K562 (cell line): ENCODE results near the gene MDP1. TPM values are rescaled to one million over a fixed set of nuclear protein-coding genes. Genes with fewer than 3 reads are reported as not detected.

ENCODE experiments used
- ATAC-seq: fragments of 200-7000 bp; cut with Tn5 transposase; 3 replicates; pipeline ENCODE4 v1.9.1; 2020; ENCODE audit warnings: moderate library complexity
- BruUV-seq: library from RNA; stranded (reverse); fragments of 400-500 nt; replicated peaks from 2 replicates; lab custom pipeline; 2021; lab: Mats Ljungman, UMichigan
- CTCF ChIA-PET: fragments of 300-600 bp; formaldehyde crosslinking; extraction: SDS; loops from one replicate; lab custom pipeline; 2021; ENCODE audit warnings: low intra/inter-chr PET ratio; lab: Yijun Ruan, JAX
- POLR2A ChIA-PET: fragments of 300-600, 350-650 bp; sonication (Branson Sonifier 250); formaldehyde crosslinking; extraction: SDS; loops from one replicate; lab custom pipeline; 2021; ENCODE audit warnings: antibody characterized with exemption, inconsistent platforms; lab: Yijun Ruan, JAX
- DNase-seq, 4 experiments: peaks; one replicate each; pipeline versions ENCODE4 v3.0.0 to v3.0.0-alpha.2; 2011 to 2018; ENCODE audit warnings: low spot score in 3 of 4, mixed read lengths in 3 of 4; ENCODE audit errors: extremely low read depth in 1 of 4
- FAIRE-seq: peaks from 2 replicates; lab custom pipeline; 2011; peaks lifted over from hg19 to GRCh38; lab: Jason Lieb, UNC
- H2AFZ ChIP-seq: 2 replicates; pipeline ENCODE4 v1.6.0; 2011; ENCODE audit warnings: low read depth, low read length, control low read depth, inconsistent platforms
- H3K27ac ChIP-seq: fragments of 200-600 bp; 3 replicates; pipeline ENCODE4 v1.8.0; 2011; ENCODE audit warnings: low read depth, mild to moderate bottlenecking, control low read depth, inconsistent platforms, low read length, moderate library complexity, mixed read lengths; ENCODE audit errors: extremely low read depth
- H3K27me3 ChIP-seq, 2 experiments: fragments of 300-600 bp in 1 of 2; 2 replicates in 1 of 2; 3 replicates in 1 of 2; pipeline versions ENCODE4 v1.6.0 to v1.8.0; 2011; ENCODE audit warnings: inconsistent platforms in 2 of 2, low read length in 2 of 2, mild to moderate bottlenecking in 1 of 2, mixed read lengths in 1 of 2, moderate library complexity in 1 of 2; ENCODE audit not compliant: control insufficient read depth in 2 of 2, insufficient read depth in 2 of 2
- H3K36me3 ChIP-seq: fragments of 300-600 bp; 3 replicates; pipeline ENCODE4 v1.8.0; 2011; ENCODE audit warnings: mild to moderate bottlenecking, low read length, inconsistent platforms; ENCODE audit not compliant: control insufficient read depth, insufficient read depth
- H3K4me1 ChIP-seq, 2 experiments: fragments of 200-600 bp in 1 of 2; replicated peaks in 1 of 2; 2 replicates in 1 of 2; 3 replicates in 1 of 2; pipeline versions ENCODE4 v1.5.1 to v1.8.0; 2011; ENCODE audit warnings: inconsistent platforms in 2 of 2, low read length in 2 of 2, mild to moderate bottlenecking in 1 of 2, mixed read lengths in 1 of 2, moderate library complexity in 1 of 2; ENCODE audit not compliant: control insufficient read depth in 2 of 2, insufficient read depth in 2 of 2
- H3K4me2 ChIP-seq: 2 replicates; pipeline ENCODE4 v1.6.1; 2011; ENCODE audit warnings: low read length, control low read depth, inconsistent platforms, mixed read lengths; ENCODE audit not compliant: insufficient read depth
- H3K4me3 ChIP-seq: fragments of 200-600 bp; sonication (generic), shearing (Covaris generic); 2 replicates; pipeline ENCODE4 v1.5.1; 2016; ENCODE audit warnings: control low read depth, inconsistent platforms
- H3K79me2 ChIP-seq: fragments of 200-600 bp; 3 replicates; pipeline ENCODE4 v1.8.0; 2011; ENCODE audit warnings: low read length, inconsistent platforms; ENCODE audit not compliant: control insufficient read depth, insufficient read depth
- H3K9ac ChIP-seq, 2 experiments: 2 replicates each; pipeline versions ENCODE4 v1.6.0 to v1.6.1; 2011; ENCODE audit warnings: low read depth in 2 of 2, low read length in 2 of 2, control low read depth in 1 of 2, inconsistent platforms in 1 of 2, mild to moderate bottlenecking in 1 of 2, mixed read lengths in 1 of 2; ENCODE audit not compliant: insufficient read depth in 1 of 2
- H3K9me1 ChIP-seq: one replicate; pipeline ENCODE4 v1.6.0; 2011; ENCODE audit warnings: inconsistent platforms, mild to moderate bottlenecking, low read length, moderate library complexity; ENCODE audit not compliant: control insufficient read depth, insufficient read depth
- H3K9me3 ChIP-seq: replicated peaks from 2 replicates; pipeline ENCODE4 v1.5.1; 2011; ENCODE audit warnings: low read depth, low read length, inconsistent platforms; ENCODE audit not compliant: control insufficient read depth, insufficient read depth
- H4K20me1 ChIP-seq: replicated peaks from 2 replicates; pipeline ENCODE4 v1.6.1; 2011; ENCODE audit warnings: low read length, inconsistent platforms, mixed read lengths; ENCODE audit not compliant: control insufficient read depth, insufficient read depth
- BMI1 ChIP-seq: fragments of 150-350 bp; IDR thresholded peaks from 2 replicates; pipeline ENCODE4 v1.6.1; 2014; ENCODE audit warnings: low read length
- CREBBP ChIP-seq: IDR thresholded peaks from one replicate; pipeline ENCODE4 v1.6.1; 2012; ENCODE audit warnings: low read depth, mild to moderate bottlenecking, control low read depth, inconsistent platforms, low read length
- CSDE1 ChIP-seq, 2 experiments: fragments of 450-650 bp; IDR thresholded peaks; 2 replicates each; pipeline ENCODE4 v1.6.1; 2016; ENCODE audit warnings: mild to moderate bottlenecking in 1 of 2
- E2F4 ChIP-seq: sonication (generic); formaldehyde crosslinking; IDR thresholded peaks from 2 replicates; pipeline ENCODE4 v1.8.0; 2022; ENCODE audit warnings: mild to moderate bottlenecking, low read depth, missing genetic modification reagents
- HMG20A ChIP-seq: fragments of 450-650 bp; formaldehyde crosslinking; conservative IDR thresholded peaks from 2 replicates; pipeline ENCODE4 v1.4.0; 2020; ENCODE audit warnings: mild to moderate bottlenecking, mixed read lengths
- PCBP1 ChIP-seq: fragments of 200-400 bp; formaldehyde crosslinking; IDR thresholded peaks from 2 replicates; pipeline ENCODE4 v1.6.1; 2018; ENCODE audit warnings: mild to moderate bottlenecking, low read depth, low read length; ENCODE audit not compliant: poor library complexity, severe bottlenecking
- RBM14 ChIP-seq: fragments of 200-400 bp; formaldehyde crosslinking; IDR thresholded peaks from 2 replicates; pipeline ENCODE4 v1.6.1; 2018; ENCODE audit warnings: low read depth, mild to moderate bottlenecking, low read length, moderate library complexity, borderline replicate concordance; ENCODE audit not compliant: insufficient read depth
- SMARCC2 ChIP-seq: fragments of 450-650 bp; IDR thresholded peaks from 2 replicates; pipeline ENCODE4 v1.6.1; 2017; ENCODE audit warnings: antibody characterized with exemption, moderate library complexity, mild to moderate bottlenecking, low read depth
- ZNF444 ChIP-seq: fragments of 250-450 bp; sonication (Bioruptor Pico); IDR thresholded peaks from 2 replicates; pipeline ENCODE4 v1.4.0; 2020; ENCODE audit warnings: mild to moderate bottlenecking, moderate library complexity
- ZNF695 ChIP-seq: fragments of 450-650 bp; formaldehyde crosslinking; IDR thresholded peaks from 2 replicates; pipeline ENCODE4 v1.4.0; 2020; ENCODE audit warnings: mild to moderate bottlenecking, moderate library complexity
- WGBS: fragments of 100-300 bp; shearing (Covaris generic); methylation state at CpG from one replicate; pipeline ENCODE4 v1.1.6; 2016; ENCODE audit warnings: low coverage, mixed read lengths; ENCODE audit not compliant: insufficient coverage; ENCODE audit errors: missing lambda C conversion rate; 5-methylcytosine and 5-hydroxymethylcytosine counted together
- in situ Hi-C: fragments of 300-500 bp; cut with MboI; formaldehyde crosslinking; loops from 4 replicates; pipeline ENCODE4 v1.15.0; 2018; ENCODE audit warnings: inconsistent platforms, mixed read lengths
- intact Hi-C: fragments of 100-400 bp; cut with micrococcal nuclease; formaldehyde crosslinking; loops from 2 replicates; pipeline ENCODE4 v1.14.2; 2022
- polyA plus RNA-seq, 8 experiments: library from polyadenylated mRNA; depleted of rRNA in 4 of 8; stranded (reverse) in 5 of 8; unstranded in 3 of 8; fragments of >200 nt; fragmentation: Nextera tagmentation in 2 of 8; fragmentation: Illumina TruSeq in 1 of 8; extraction: Ambion mirVana in 2 of 8; extraction: Trizol in 1 of 8; gene quantifications; 2 replicates each; pipeline versions ENCODE4 v1.2.1 to v1.2.3, GENCODE V29; 2011 to 2014; ENCODE audit warnings: inconsistent platforms in 1 of 8, missing spikeins in 1 of 8
- total RNA-seq, 7 experiments: library from RNA; depleted of rRNA in 6 of 7; stranded (reverse); fragments of >200 nt in 6 of 7; fragmentation: Illumina TruSeq in 2 of 7; extraction: Trizol in 2 of 7; gene quantifications; 2 replicates each; pipeline versions ENCODE4 v1.2.1 to v1.2.3, GENCODE V29; 2011 to 2021; ENCODE audit warnings: low replicate concordance in 1 of 7
- TF ChIP-seq, protein P1 (sequence below), 2 experiments: fragments of 150-350 bp in 1 of 2; IDR thresholded peaks; 2 replicates each; pipeline ENCODE4 v1.6.1; 2012 to 2016; ENCODE audit warnings: low read depth in 2 of 2, low read length in 2 of 2, mild to moderate bottlenecking in 1 of 2, moderate library complexity in 1 of 2

Gene MDP1
- total and polyA plus RNA-seq, 9 of the 15 experiments (the other 6 are each of a cell fraction or from before 2014, with no cell fraction given), result 2.7 to 29.6 (median 11.0) TPM

DNA sequence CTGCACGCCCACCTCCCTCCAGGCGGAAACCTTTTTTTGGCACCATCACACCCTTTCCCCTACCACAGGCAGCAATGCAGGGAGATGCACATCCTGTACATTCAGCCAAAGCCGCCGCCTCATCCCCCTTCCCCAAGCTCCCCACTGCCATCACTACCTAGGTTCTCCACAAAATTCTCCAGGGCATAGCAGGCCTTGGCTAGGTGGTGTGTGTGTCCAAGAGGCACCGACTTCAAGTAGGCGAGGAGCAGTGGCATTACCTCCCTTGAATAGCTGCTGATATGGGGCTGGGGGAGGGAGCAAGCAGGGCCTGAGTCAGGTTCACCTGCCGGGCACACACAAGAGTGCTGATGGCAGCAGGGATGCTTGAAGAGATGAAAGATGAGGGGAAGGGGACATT, 30.8 kb downstream of the MDP1 start:
- H3K9me3 ChIP-seq, result no peaks in the 10 kb centered on the region
- peaks cover 3% of the 10 kb centered on the region for H3K9me1 ChIP-seq
- ATAC-seq, result no peak
- no peak overlapping the region for H3K27ac ChIP-seq
- no peak overlapping the region for H3K4me2 ChIP-seq
- peak overlapping the region in 1 of 2 experiments; percentile 52; a peak in 2 of 4 replicates for H3K9ac ChIP-seq
- BruUV-seq, result no TSS peak
- in situ Hi-C loops, result no loop called here
- no peak overlapping the region for H2AFZ ChIP-seq
- H3K79me2 ChIP-seq, result peaks cover 18% of the 10 kb centered on the region
- 100% methylated on average over 5 of the region's 7 CpGs for WGBS
- no peak overlapping the region for H3K4me3 ChIP-seq
- no peaks in the 10 kb centered on the region for H3K27me3 ChIP-seq
- H4K20me1 ChIP-seq, result peaks cover 9% of the 10 kb centered on the region; the same call in 1 of the 2 replicates
- TF ChIP-seq SMARCC2, result no peak
- no peak for TF ChIP-seq RBM14
- no peak for TF ChIP-seq CREBBP
- TF ChIP-seq ZNF695, result no peak
- no peak for TF ChIP-seq CSDE1 (IDR thresholded peaks at IDR 0.05)
- TF ChIP-seq PCBP1, result no peak
- TF ChIP-seq E2F4 (CRISPR knock-in tag), result no peak
- TF ChIP-seq BMI1, result no peak
- no peak for TF ChIP-seq HMG20A (CRISPR knock-in tag)
- TF ChIP-seq, protein P1, sequence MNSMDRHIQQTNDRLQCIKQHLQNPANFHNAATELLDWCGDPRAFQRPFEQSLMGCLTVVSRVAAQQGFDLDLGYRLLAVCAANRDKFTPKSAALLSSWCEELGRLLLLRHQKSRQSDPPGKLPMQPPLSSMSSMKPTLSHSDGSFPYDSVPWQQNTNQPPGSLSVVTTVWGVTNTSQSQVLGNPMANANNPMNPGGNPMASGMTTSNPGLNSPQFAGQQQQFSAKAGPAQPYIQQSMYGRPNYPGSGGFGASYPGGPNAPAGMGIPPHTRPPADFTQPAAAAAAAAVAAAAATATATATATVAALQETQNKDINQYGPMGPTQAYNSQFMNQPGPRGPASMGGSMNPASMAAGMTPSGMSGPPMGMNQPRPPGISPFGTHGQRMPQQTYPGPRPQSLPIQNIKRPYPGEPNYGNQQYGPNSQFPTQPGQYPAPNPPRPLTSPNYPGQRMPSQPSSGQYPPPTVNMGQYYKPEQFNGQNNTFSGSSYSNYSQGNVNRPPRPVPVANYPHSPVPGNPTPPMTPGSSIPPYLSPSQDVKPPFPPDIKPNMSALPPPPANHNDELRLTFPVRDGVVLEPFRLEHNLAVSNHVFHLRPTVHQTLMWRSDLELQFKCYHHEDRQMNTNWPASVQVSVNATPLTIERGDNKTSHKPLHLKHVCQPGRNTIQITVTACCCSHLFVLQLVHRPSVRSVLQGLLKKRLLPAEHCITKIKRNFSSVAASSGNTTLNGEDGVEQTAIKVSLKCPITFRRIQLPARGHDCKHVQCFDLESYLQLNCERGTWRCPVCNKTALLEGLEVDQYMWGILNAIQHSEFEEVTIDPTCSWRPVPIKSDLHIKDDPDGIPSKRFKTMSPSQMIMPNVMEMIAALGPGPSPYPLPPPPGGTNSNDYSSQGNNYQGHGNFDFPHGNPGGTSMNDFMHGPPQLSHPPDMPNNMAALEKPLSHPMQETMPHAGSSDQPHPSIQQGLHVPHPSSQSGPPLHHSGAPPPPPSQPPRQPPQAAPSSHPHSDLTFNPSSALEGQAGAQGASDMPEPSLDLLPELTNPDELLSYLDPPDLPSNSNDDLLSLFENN (IDR thresholded peaks at IDR 0.05; ENCODE audit: low read depth in 2 of 2, low read length in 2 of 2), result no peak
- no peak for TF ChIP-seq ZNF444 (CRISPR knock-in tag)
- TF ChIP-seq, all 486 proteins: peak for 0
- peaks cover 0 to 21% of the 10 kb centered on the region in 2 experiments; a peak in 3 of 5 replicates for H3K4me1 ChIP-seq
- DNase-seq (no peak), FAIRE-seq (no peak)
- POLR2A ChIA-PET, result interaction anchor here (0.9 to 1.5 kb wide), 2 partner anchors 10 to 11 kb away, joined by 3 to 5 read pairs; partner anchors contain the start of gene TM9SF1
- H3K36me3 ChIP-seq, result peaks cover 78% of the 10 kb centered on the region; the same call in 2 of the 3 replicates
- intact Hi-C loops, result no loop called here
- CTCF ChIA-PET, result no interaction called here
